HL-60 (cell line): ENCODE measurements around the gene CEP128.

Experiments
- DNase-seq, 2 experiments: peaks; one replicate each; pipeline ENCODE4 v3.0.0-alpha.2; 2010 to 2020; ENCODE audit warnings: low read depth in 1 of 2, low spot score in 1 of 2
- H3K27ac ChIP-seq: fragments of 250-450 bp; sonication (Bioruptor Pico); replicated peaks from 2 replicates; pipeline ENCODE4 v1.5.1; 2020; ENCODE audit warnings: mild to moderate bottlenecking, moderate library complexity
- H3K27me3 ChIP-seq: fragments of 250-450 bp; sonication (Bioruptor Pico); 2 replicates; pipeline ENCODE4 v1.5.1; 2021; ENCODE audit warnings: mild to moderate bottlenecking, moderate library complexity; ENCODE audit not compliant: insufficient read depth, poor library complexity, severe bottlenecking
- H3K4me3 ChIP-seq: replicated peaks from 2 replicates; pipeline ENCODE4 v1.5.1; 2011; ENCODE audit warnings: mild to moderate bottlenecking, control low read depth, low read length; ENCODE audit not compliant: insufficient read depth
- CTCF ChIP-seq: IDR thresholded peaks from one replicate; pipeline ENCODE4 v1.5.1; 2011; ENCODE audit warnings: low read length, control low read depth, inconsistent platforms; ENCODE audit not compliant: insufficient read depth
- GABPA ChIP-seq: IDR thresholded peaks from 2 replicates; pipeline ENCODE4 v1.6.1; 2012; ENCODE audit warnings: low read depth
- POLR2AphosphoS5 ChIP-seq: IDR thresholded peaks from 2 replicates; pipeline ENCODE4 v1.6.1; 2012; ENCODE audit warnings: low read depth
- REST ChIP-seq: IDR thresholded peaks from 2 replicates; pipeline ENCODE4 v1.6.1; 2012; ENCODE audit warnings: low read depth; ENCODE audit not compliant: insufficient replicate concordance
- SPI1 ChIP-seq: IDR thresholded peaks from 2 replicates; pipeline ENCODE4 v1.6.1; 2012; ENCODE audit warnings: low read depth, mild to moderate bottlenecking, borderline replicate concordance

The CEP128 gene

GRCh38 chr14:80772504-80772903 lies 169.0 kb downstream of the CEP128 start:
- DNase-seq = no peak
- H3K27me3 ChIP-seq = no peaks in the 10 kb centered on the region
- H3K4me3 ChIP-seq = no peak overlapping the region
- TF ChIP-seq CTCF = no peak
- TF ChIP-seq POLR2AphosphoS5 = no peak
- TF ChIP-seq REST = no peak
- no peak for TF ChIP-seq SPI1
- no peak overlapping the region for H3K27ac ChIP-seq

- TF ChIP-seq POLR2AphosphoS5 = no peak
- no peak for TF ChIP-seq SPI1
- no peak for TF ChIP-seq REST
- H3K27ac ChIP-seq = no peak overlapping the region
- no peaks in the 10 kb centered on the region for H3K27me3 ChIP-seq
- no peak overlapping the region for H3K4me3 ChIP-seq
- no peak for DNase-seq
Measured at GRCh38 chr14:80771201-80771600, 170.3 kb downstream of the CEP128 start.

GRCh38 chr14:80770114-80770908 lies 171.2 kb downstream of the CEP128 start:
- TF ChIP-seq GABPA (no peak), POLR2AphosphoS5 (no peak), CTCF (no peak), SPI1 (no peak), REST (no peak)
- Histone ChIP-seq H3K27me3 (no peaks in the 10 kb centered on the region), H3K27ac (no peak overlapping the region), H3K4me3 (no peak overlapping the region)
- no peak for DNase-seq
